ENCODE data around the gene DENND2D. TPM values are rescaled to one million over a fixed set of nuclear protein-coding genes. Genes with fewer than 3 reads are reported as not detected.

The DENND2D gene
- total RNA-seq, 1 experiment from 2014 or later: 0.11 TPM

- H3K4me1 Mint-ChIP-seq: peaks cover 29 to 33% of the 10 kb centered on the region in 2 experiments
- no peak overlapping the region for H4K5ac ChIP-seq (ENCODE audit: insufficient read length, low read depth, low read length)
- H4K8ac ChIP-seq (replicated peaks; ENCODE audit: insufficient read length, low read depth, low read length): no peak overlapping the region
- H3T11ph ChIP-seq (ENCODE audit: low read length): no peak overlapping the region
- peaks cover 6 to 20% (median 12%) of the 10 kb centered on the region in 3 experiments; a peak in 6 of 7 replicates for H3K36me3 Mint-ChIP-seq (ENCODE audit: insufficient read depth in 1 of 3, low read depth in 3 of 3)
- H2BK5ac ChIP-seq (ENCODE audit: insufficient read length, low read length): peak overlapping the region; percentile 11
- H3K9ac ChIP-seq (ENCODE audit: extremely low read depth, insufficient read length, low read length): peak overlapping the region; percentile 67
- H2AFZ ChIP-seq (ENCODE audit: low read length): peak overlapping the region; percentile 94
- no peak overlapping the region for H2AK5ac ChIP-seq (ENCODE audit: insufficient read length, low read length)
- H2BK12ac ChIP-seq (ENCODE audit: insufficient read length, low read depth, low read length): no peak overlapping the region
- H3K27me3 ChIP-seq (ENCODE audit: insufficient read depth, low read length): no peaks in the 10 kb centered on the region
- H3K9me3 ChIP-seq (ENCODE audit: control insufficient read depth, low read depth, low read length): no peaks in the 10 kb centered on the region
- TF ChIP-seq CTCF (conservative IDR thresholded peaks at IDR 0.05): no peak
- H3K79me1 ChIP-seq (ENCODE audit: insufficient read depth, low read depth, low read length, poor library complexity, severe bottlenecking): no peaks in the 10 kb centered on the region
- peaks cover 1% of the 10 kb centered on the region; the same call in 1 of the 2 replicates for H3K27me3 Mint-ChIP-seq (ENCODE audit: low read depth)
- H3K4ac ChIP-seq (ENCODE audit: low read depth, low read length): no peak overlapping the region
- peak overlapping the region; percentile 97 to 100 (median 98) for H3K27ac Mint-ChIP-seq
- no peak overlapping the region for H3K23ac ChIP-seq (ENCODE audit: insufficient read length, low read depth, low read length)
- H4K20me1 ChIP-seq (ENCODE audit: control insufficient read depth, insufficient read depth, insufficient read length): no peaks in the 10 kb centered on the region
- H3K18ac ChIP-seq (ENCODE audit: insufficient read length, low read depth, low read length): peak overlapping the region; percentile 85
- DNase-seq: peak; percentile 47
- H2BK15ac ChIP-seq (ENCODE audit: low read depth, low read length): no peak overlapping the region
- no peaks in the 10 kb centered on the region; a peak in 1 of 5 replicates for H3K9me3 Mint-ChIP-seq
- peak overlapping the region; percentile 98 for H3K4me3 Mint-ChIP-seq
- H2BK20ac ChIP-seq (ENCODE audit: low read depth, low read length, poor library complexity, severe bottlenecking): no peak overlapping the region
- H3K4me1 ChIP-seq (ENCODE audit: insufficient read depth, low read length): no peaks in the 10 kb centered on the region
- no CpG with 5 or more reads among the region's 33 CpGs for WGBS (ENCODE audit: extremely low coverage, insufficient read length, low lambda C conversion rate)
- H3K79me2 ChIP-seq (ENCODE audit: insufficient read depth, low read length): peaks cover 15% of the 10 kb centered on the region; the same call in 1 of the 2 replicates
- peak overlapping the region; percentile 96; the same call in 1 of the 2 replicates for H3K14ac ChIP-seq (ENCODE audit: insufficient read depth, low read length)
- peaks cover 5% of the 10 kb centered on the region for H3K23me2 ChIP-seq (ENCODE audit: insufficient read length, low read depth, low read length, poor library complexity, severe bottlenecking)
- peak overlapping the region; percentile 93 for H3K27ac ChIP-seq (ENCODE audit: insufficient read length, low read depth, low read length)
- no peak overlapping the region for H4K91ac ChIP-seq (ENCODE audit: insufficient read length, low read depth, low read length)
- no peak overlapping the region for H3K56ac ChIP-seq (ENCODE audit: insufficient read length, low read depth, low read length)
- peak overlapping the region; percentile 84 for H3K4me2 ChIP-seq (ENCODE audit: insufficient read depth, insufficient read length, low read length)
- H2BK120ac ChIP-seq (ENCODE audit: low read depth, low read length, poor library complexity, severe bottlenecking): peak overlapping the region; percentile 31
These were observed 61.0 kb downstream of the DENND2D start for GRCh38 chr1:111139324-111139955.

Other genes starting within 250 kb of the DENND2D start
- 12.8 and 13.6 TPM in 2 replicates for gene LRIF1, start 236.7 kb downstream of the DENND2D start, total RNA-seq (2021)
- 33.6 and 34.4 TPM in 2 replicates for gene DRAM2, start 60.6 kb downstream of the DENND2D start, total RNA-seq (2021)
- 33.0 and 33.7 TPM in 2 replicates for gene CEPT1, start 60.4 kb downstream of the DENND2D start, total RNA-seq (2021)
- not detected in 2 replicates for gene CHI3L2, start 27.1 kb upstream of the DENND2D start, total RNA-seq (2021)
- not detected in 2 replicates for gene CHIA, start 90.2 kb upstream of the DENND2D start, total RNA-seq (2021)
- gene OVGP1, start 227.1 kb upstream of the DENND2D start, total RNA-seq (2021): 0.92 and 1.2 TPM in 2 replicates
- gene WDR77, start 248.6 kb upstream of the DENND2D start, total RNA-seq (2021): 70.9 and 74.2 TPM in 2 replicates
- 250 and 271 TPM in 2 replicates for gene ATP5PB, start 248.8 kb upstream of the DENND2D start, total RNA-seq (2021)

Measured in H9 (cell line).